C4-2B (cell line): ENCODE results near the gene TMEM8B.

Source experiments
- ZFX ChIP-seq: fragments of 450-650 bp; IDR thresholded peaks from 2 replicates; pipeline ENCODE4 v1.6.1; 2017
- TF ChIP-seq, protein P1 (sequence below): fragments of 450-650 bp; conservative IDR thresholded peaks from 2 replicates; pipeline ENCODE4 v1.5.1; 2017; ENCODE audit warnings: mild to moderate bottlenecking

GRCh38 chr9:35829764-35830096 lies 702 bp downstream of the TMEM8B start:
- TF ChIP-seq, protein P1, sequence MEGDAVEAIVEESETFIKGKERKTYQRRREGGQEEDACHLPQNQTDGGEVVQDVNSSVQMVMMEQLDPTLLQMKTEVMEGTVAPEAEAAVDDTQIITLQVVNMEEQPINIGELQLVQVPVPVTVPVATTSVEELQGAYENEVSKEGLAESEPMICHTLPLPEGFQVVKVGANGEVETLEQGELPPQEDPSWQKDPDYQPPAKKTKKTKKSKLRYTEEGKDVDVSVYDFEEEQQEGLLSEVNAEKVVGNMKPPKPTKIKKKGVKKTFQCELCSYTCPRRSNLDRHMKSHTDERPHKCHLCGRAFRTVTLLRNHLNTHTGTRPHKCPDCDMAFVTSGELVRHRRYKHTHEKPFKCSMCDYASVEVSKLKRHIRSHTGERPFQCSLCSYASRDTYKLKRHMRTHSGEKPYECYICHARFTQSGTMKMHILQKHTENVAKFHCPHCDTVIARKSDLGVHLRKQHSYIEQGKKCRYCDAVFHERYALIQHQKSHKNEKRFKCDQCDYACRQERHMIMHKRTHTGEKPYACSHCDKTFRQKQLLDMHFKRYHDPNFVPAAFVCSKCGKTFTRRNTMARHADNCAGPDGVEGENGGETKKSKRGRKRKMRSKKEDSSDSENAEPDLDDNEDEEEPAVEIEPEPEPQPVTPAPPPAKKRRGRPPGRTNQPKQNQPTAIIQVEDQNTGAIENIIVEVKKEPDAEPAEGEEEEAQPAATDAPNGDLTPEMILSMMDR: no peak
- no peak for TF ChIP-seq ZFX
